Keratinocyte (primary cell): ENCODE measurements around the gene SCML2. TPM values are rescaled to one million over a fixed set of nuclear protein-coding genes. Genes with fewer than 3 reads are reported as not detected.

Experiments used
- DNase-seq: peaks from one replicate; pipeline ENCODE4 v3.0.0-alpha.2; 2011; ENCODE audit warnings: low read depth, missing footprints, low spot score
- FAIRE-seq: peaks from 2 replicates; lab custom pipeline; 2011; peaks lifted over from hg19 to GRCh38; lab: Jason Lieb, UNC
- H2AFZ ChIP-seq: 2 replicates; pipeline ENCODE4 v1.6.0; 2012; ENCODE audit warnings: low read length, control low read depth, inconsistent platforms; ENCODE audit not compliant: control insufficient read depth
- H3K27ac ChIP-seq: 2 replicates; pipeline ENCODE4 v1.5.1; 2011; ENCODE audit warnings: low read length; ENCODE audit not compliant: control insufficient read depth, insufficient read depth
- H3K27me3 ChIP-seq: 3 replicates; pipeline ENCODE4 v1.6.0; 2011; ENCODE audit warnings: low read length; ENCODE audit not compliant: control insufficient read depth, insufficient read depth; ENCODE audit errors: extremely low read depth
- H3K36me3 ChIP-seq, 2 experiments: 2 replicates in 1 of 2; 3 replicates in 1 of 2; pipeline ENCODE4 v1.5.1; 2011; ENCODE audit warnings: low read length in 2 of 2, mild to moderate bottlenecking in 1 of 2; ENCODE audit not compliant: control insufficient read depth in 2 of 2, insufficient read depth in 2 of 2; ENCODE audit errors: extremely low read depth in 1 of 2
- H3K4me1 ChIP-seq: 3 replicates; pipeline ENCODE4 v1.5.1; 2011; ENCODE audit warnings: low read length; ENCODE audit not compliant: control insufficient read depth, insufficient read depth; ENCODE audit errors: extremely low read depth
- H3K4me2 ChIP-seq: 3 replicates; pipeline ENCODE4 v1.6.0; 2011; ENCODE audit warnings: low read depth, low read length; ENCODE audit not compliant: control insufficient read depth, insufficient read depth; ENCODE audit errors: extremely low read depth
- H3K4me3 ChIP-seq, 3 experiments: fragments of 200-600 bp in 1 of 3; sonication (generic) in 1 of 3; 2 replicates in 2 of 3; 3 replicates in 1 of 3; pipeline ENCODE4 v1.5.1; 2011 to 2016; ENCODE audit warnings: low read length in 3 of 3, mild to moderate bottlenecking in 3 of 3, control low read depth in 2 of 3, inconsistent platforms in 1 of 3, low read depth in 1 of 3, mixed read lengths in 1 of 3, mixed run types in 1 of 3, moderate library complexity in 1 of 3; ENCODE audit not compliant: control insufficient read depth in 2 of 3, insufficient read depth in 2 of 3; ENCODE audit errors: extremely low read depth in 1 of 3
- H3K79me2 ChIP-seq: 2 replicates; pipeline ENCODE4 v1.6.0; 2012; ENCODE audit warnings: low read length; ENCODE audit not compliant: control insufficient read depth, insufficient read depth
- H3K9ac ChIP-seq: 3 replicates; pipeline ENCODE4 v1.6.0; 2011; ENCODE audit warnings: low read length; ENCODE audit not compliant: control insufficient read depth, insufficient read depth; ENCODE audit errors: extremely low read depth
- H3K9me1 ChIP-seq: 3 replicates; pipeline ENCODE4 v1.6.0; 2011; ENCODE audit warnings: low read length; ENCODE audit not compliant: control insufficient read depth, insufficient read depth; ENCODE audit errors: extremely low read depth
- H3K9me3 ChIP-seq: 2 replicates; pipeline ENCODE4 v1.5.1; 2012; ENCODE audit warnings: low read depth, low read length; ENCODE audit not compliant: control insufficient read depth
- H4K20me1 ChIP-seq: 3 replicates; pipeline ENCODE4 v1.6.0; 2011; ENCODE audit warnings: low read length; ENCODE audit not compliant: control insufficient read depth, insufficient read depth; ENCODE audit errors: extremely low read depth
- EZH2 ChIP-seq: IDR thresholded peaks from one replicate; pipeline ENCODE4 v1.6.1; 2012; ENCODE audit warnings: inconsistent platforms, mild to moderate bottlenecking, low read length, moderate library complexity
- dilution Hi-C: fragments of 300-500 bp; cut with MboI; formaldehyde crosslinking; loops from one replicate; pipeline ENCODE4 v1.7.0; 2020; ENCODE audit warnings: low sequenced_read_pairs; ENCODE audit not compliant: extremely low pct_ligation_motif_present
- polyA plus RNA-seq, 5 experiments: library from polyadenylated mRNA; depleted of rRNA in 3 of 5; stranded (reverse) in 3 of 5; stranded (forward) in 1 of 5; unstranded in 1 of 5; fragments of >200 nt; gene quantifications; 1 replicate in 1 of 5; 2 replicates in 3 of 5; 3 replicates in 1 of 5; pipeline versions ENCODE4 v1.2.1 to v1.2.3, GENCODE V29; 2011 to 2012; ENCODE audit warnings: missing spikeins in 2 of 5, low read depth in 1 of 5, low replicate concordance in 1 of 5
- TF ChIP-seq, protein P1 (sequence below), 3 experiments: IDR thresholded peaks in 1 of 3; conservative IDR thresholded peaks in 1 of 3; optimal IDR thresholded peaks in 1 of 3; 2 replicates in 2 of 3; 3 replicates in 1 of 3; pipeline versions ENCODE3 to v1.5.1; 2011; ENCODE audit warnings: low read length in 3 of 3, mild to moderate bottlenecking in 3 of 3, moderate library complexity in 2 of 3, control low read depth in 1 of 3, inconsistent platforms in 1 of 3; ENCODE audit not compliant: insufficient read depth in 2 of 3; ENCODE audit errors: extremely low read depth in 1 of 3

Gene SCML2
- polyA plus RNA-seq, 1 donor (not counting 4 experiments of a cell fraction or from before 2014, with no cell fraction given): 0.64 TPM

DNA sequence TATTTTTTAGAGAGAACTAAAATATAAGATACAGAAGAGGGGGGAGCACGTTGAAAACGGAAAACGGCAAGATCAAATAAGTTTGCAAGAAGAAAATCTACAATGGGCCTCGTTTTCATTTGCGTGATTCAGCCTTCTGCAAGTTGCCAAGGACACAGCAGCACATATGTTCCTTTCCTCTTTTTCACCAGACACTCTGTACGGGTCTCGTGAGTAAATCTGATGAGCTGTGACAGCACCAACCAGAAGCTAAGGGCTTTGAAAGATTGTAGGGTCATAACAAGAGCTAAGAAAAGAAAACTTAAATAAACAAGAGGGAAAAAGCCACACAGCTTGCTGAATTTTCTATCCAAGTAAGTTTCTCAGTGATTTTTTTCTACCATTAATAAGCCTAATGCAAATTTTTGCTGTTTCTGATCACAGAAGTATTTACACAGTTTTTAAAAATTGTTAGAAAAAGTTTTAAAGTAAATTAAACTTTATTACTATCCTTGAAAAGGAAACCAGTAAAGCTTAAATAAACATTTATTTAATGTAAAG lies 63.4 kb downstream of the SCML2 start:
- dilution Hi-C loops: no loop called here
- Histone ChIP-seq H3K79me2 (no peaks in the 10 kb centered on the region), H3K4me1 (no peaks in the 10 kb centered on the region), H3K27ac (no peak overlapping the region), H4K20me1 (no peaks in the 10 kb centered on the region), H3K4me2 (no peak overlapping the region), H3K36me3 (no peaks in the 10 kb centered on the region), H3K4me3 (no peak overlapping the region), H3K9me1 (no peaks in the 10 kb centered on the region), H3K27me3 (no peaks in the 10 kb centered on the region), H2AFZ (no peak overlapping the region), H3K9ac (no peak overlapping the region), H3K9me3 (no peaks in the 10 kb centered on the region)
- no peak for FAIRE-seq
- no peak for DNase-seq
- TF ChIP-seq EZH2: no peak
- TF ChIP-seq, protein P1, sequence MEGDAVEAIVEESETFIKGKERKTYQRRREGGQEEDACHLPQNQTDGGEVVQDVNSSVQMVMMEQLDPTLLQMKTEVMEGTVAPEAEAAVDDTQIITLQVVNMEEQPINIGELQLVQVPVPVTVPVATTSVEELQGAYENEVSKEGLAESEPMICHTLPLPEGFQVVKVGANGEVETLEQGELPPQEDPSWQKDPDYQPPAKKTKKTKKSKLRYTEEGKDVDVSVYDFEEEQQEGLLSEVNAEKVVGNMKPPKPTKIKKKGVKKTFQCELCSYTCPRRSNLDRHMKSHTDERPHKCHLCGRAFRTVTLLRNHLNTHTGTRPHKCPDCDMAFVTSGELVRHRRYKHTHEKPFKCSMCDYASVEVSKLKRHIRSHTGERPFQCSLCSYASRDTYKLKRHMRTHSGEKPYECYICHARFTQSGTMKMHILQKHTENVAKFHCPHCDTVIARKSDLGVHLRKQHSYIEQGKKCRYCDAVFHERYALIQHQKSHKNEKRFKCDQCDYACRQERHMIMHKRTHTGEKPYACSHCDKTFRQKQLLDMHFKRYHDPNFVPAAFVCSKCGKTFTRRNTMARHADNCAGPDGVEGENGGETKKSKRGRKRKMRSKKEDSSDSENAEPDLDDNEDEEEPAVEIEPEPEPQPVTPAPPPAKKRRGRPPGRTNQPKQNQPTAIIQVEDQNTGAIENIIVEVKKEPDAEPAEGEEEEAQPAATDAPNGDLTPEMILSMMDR (optimal IDR thresholded peaks at IDR 0.05 in 1 of 3, IDR thresholded peaks at IDR 0.05 in 1 of 3, conservative IDR thresholded peaks at IDR 0.05 in 1 of 3; ENCODE audit: extremely low read depth in 1 of 3, insufficient read depth in 2 of 3, low read length in 3 of 3): no peak

DNA sequence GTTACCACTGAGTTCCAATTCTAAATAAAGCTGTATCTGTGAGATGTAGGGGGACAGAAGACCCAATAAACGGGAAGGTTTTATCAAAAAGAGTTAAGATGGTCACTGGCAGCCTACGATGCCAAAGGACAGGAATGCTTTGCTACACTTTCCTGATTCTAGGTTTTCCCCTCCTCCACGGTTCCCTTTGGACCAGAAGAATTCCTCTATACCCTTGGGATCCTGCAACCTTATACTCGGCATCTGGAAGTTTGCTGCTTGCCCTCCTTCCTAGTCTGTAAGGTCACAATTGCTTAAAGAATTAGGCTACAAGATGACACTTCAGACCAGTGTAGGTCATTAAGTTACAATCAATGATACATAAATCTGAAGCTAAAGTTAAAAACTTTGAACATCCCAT lies 64.3 kb downstream of the SCML2 start:
- Histone ChIP-seq H2AFZ (no peak overlapping the region), H3K4me3 (no peak overlapping the region), H4K20me1 (no peaks in the 10 kb centered on the region), H3K27me3 (no peaks in the 10 kb centered on the region), H3K4me1 (no peaks in the 10 kb centered on the region), H3K27ac (no peak overlapping the region), H3K9ac (no peak overlapping the region), H3K9me1 (no peaks in the 10 kb centered on the region), H3K79me2 (no peaks in the 10 kb centered on the region), H3K36me3 (no peaks in the 10 kb centered on the region), H3K9me3 (no peaks in the 10 kb centered on the region), H3K4me2 (no peak overlapping the region)
- DNase-seq (no peak), FAIRE-seq (no peak)
- dilution Hi-C loops: no loop called here
- TF ChIP-seq EZH2: no peak
- TF ChIP-seq, protein P1 (optimal IDR thresholded peaks at IDR 0.05 in 1 of 3, IDR thresholded peaks at IDR 0.05 in 1 of 3, conservative IDR thresholded peaks at IDR 0.05 in 1 of 3; ENCODE audit: extremely low read depth in 1 of 3, insufficient read depth in 2 of 3, low read length in 3 of 3): no peak
